HG03103 (cell line): ENCODE results near the gene EMILIN3.
A peak's percentile ranks its signal among the peaks of the same experiment; 100 is the strongest.

Experiments
- ATAC-seq: cut with Tn5 transposase; IDR thresholded peaks from one replicate; pipeline ENCODE4 v1.9.1; 2021; ENCODE audit warnings: low read depth; ENCODE audit not compliant: unreplicated experiment

Gene EMILIN3

GRCh38 chr20:41349943-41350342, 16.7 kb downstream of the EMILIN3 start:
- ATAC-seq: no peak

GRCh38 chr20:41349266-41349665, 17.4 kb downstream of the EMILIN3 start:
- no peak for ATAC-seq

GRCh38 chr20:41348430-41349172, 18.0 kb downstream of the EMILIN3 start:
- no peak for ATAC-seq

- ATAC-seq: no peak
These were observed 18.8 kb downstream of the EMILIN3 start for GRCh38 chr20:41347523-41348429.

GRCh38 chr20:41345729-41346067, 20.9 kb downstream of the EMILIN3 start:
- ATAC-seq: no peak

- ATAC-seq: no peak
These were observed 21.5 kb downstream of the EMILIN3 start for GRCh38 chr20:41344938-41345728.

GRCh38 chr20:41344477-41344876, 22.1 kb downstream of the EMILIN3 start:
- no peak for ATAC-seq

- ATAC-seq: no peak
These were observed 23.8 kb downstream of the EMILIN3 start for GRCh38 chr20:41342474-41343464.

GRCh38 chr20:41340327-41341055, 26.1 kb downstream of the EMILIN3 start, which contains the start of gene LPIN3:
Gene LPIN3 (plus strand): TSS chr20:41340821. CDS start chr20:41345804, 4,983 bp downstream.
- peak; percentile 44 for ATAC-seq

- peak; percentile 71 for ATAC-seq
These were observed 26.7 kb downstream of the EMILIN3 start for GRCh38 chr20:41339957-41340326.

GRCh38 chr20:41336711-41337492, 29.7 kb downstream of the EMILIN3 start:
- no peak for ATAC-seq

GRCh38 chr20:41335591-41335990, 31.0 kb downstream of the EMILIN3 start:
- no peak for ATAC-seq

- ATAC-seq: no peak
These were observed 31.9 kb downstream of the EMILIN3 start for GRCh38 chr20:41334443-41335421.

- ATAC-seq: no peak
These were observed 32.6 kb downstream of the EMILIN3 start for GRCh38 chr20:41334036-41334435.

GRCh38 chr20:41331731-41332130, 34.9 kb downstream of the EMILIN3 start:
- no peak for ATAC-seq

GRCh38 chr20:41330941-41331340, 35.7 kb downstream of the EMILIN3 start:
- no peak for ATAC-seq

- no peak for ATAC-seq
These were observed 36.3 kb downstream of the EMILIN3 start for GRCh38 chr20:41330343-41330720.
